Stimulated activated naive CD4-positive, alpha-beta T cell (primary cell): ENCODE measurements around the gene CNTNAP1.
"Not testable (repeated sequence)": the region's sequence is repeated elsewhere in the genome, so short reads cannot be mapped to it uniquely, and the experiment has no call there.

Experiments used
- DNase-seq, 6 experiments: peaks; one replicate each; lab custom pipeline; 2025; lab: John Stamatoyannopoulos, UW

The CNTNAP1 gene

DNA sequence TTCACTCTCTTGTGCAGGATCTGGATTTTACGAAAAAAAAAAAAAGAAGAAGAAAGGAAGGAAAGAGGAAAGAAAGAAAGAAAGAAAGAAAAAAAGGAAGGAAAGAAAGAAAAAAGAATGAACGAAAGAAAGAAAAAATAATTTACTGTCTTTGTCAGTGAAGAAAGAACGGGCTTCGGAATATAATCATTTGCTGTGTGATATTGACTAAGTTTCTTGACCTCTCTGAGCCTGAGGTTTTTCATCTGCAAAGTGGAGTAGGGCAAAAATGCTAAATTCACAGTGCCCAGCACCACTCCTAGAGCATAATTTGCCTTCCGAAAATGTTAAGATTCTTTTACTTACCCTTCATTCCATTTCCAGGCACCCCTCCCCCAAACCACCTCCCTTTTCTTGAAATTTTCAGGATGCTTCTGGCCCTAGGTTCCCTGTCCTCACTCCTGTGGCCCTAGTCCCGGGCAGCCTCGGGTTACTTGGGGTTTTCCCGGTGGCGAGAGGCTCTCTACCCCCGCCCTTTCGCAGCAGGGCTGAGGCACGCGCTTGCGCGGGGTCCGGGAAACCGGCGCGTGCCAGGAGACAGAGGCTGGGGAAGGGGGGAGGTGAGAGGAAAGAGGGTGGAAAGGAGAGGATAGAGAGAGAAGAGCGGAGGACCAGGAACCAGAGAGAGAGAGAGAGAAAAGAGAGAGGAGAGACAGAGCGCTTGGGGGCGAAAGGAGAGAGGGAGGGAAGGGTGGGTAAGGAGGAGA is at the start of gene CNTNAP1:
TSS of gene CNTNAP1 (plus strand) at position 556 of the 746 bp plus-strand sequence. CDS start 299 bp downstream, outside the sequence.
- peak in 1 of 6 experiments; percentile 16 for DNase-seq

- DNase-seq = no peak
These were observed 49.3 kb upstream of the CNTNAP1 start for GRCh38 chr17:42632949-42633444.

DNA sequence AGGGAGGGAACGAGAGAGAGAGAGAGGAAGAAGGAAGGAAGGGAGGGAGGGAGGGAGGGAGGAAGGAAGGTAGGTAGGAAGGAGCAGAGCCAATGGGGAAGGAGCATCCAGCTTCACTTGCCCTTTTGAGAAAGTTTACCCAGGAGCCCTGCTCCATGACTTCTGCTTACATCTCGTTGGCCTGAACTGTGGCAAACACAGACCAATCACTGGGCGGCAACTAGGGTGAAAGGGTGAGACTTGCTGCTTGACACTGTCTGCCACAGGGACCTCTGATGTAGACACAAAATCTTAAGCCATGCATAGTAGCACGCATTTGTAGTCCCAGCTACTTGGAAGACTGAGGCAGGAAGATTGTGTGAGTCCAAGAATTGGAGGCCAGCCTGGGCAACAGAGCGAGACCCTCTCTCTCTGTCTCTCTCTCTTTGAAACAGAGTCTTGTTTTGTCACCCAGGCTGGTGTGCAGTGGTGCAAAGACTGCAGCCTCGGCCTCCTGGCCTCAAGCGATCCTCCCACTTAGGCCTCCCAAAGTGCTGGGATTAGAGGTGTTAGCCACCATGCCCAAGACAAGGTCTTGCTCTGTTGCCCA is 42.7 kb upstream of the CNTNAP1 start:
- DNase-seq = no peak

DNA sequence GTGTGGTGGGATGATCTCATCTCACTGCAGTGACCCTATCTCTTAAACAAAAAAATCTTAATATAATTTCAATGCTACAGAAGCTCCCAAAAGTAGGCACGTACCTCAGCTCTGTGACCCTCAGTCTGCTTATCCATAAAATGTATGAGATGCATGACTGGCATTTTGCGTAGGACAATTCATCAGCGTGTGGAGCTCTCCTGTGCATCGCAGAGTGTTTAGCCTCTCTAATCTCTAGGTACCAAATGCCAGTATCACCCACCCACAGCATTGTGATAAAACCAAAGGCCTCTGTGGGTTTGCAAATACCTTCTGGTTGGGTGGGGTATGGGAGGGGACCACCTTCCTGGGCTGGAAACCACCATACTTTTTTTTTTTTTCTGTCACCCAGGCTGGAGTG is 42.2 kb upstream of the CNTNAP1 start:
- DNase-seq = no peak

GRCh38 chr17:42642336-42642735 is 40.0 kb upstream of the CNTNAP1 start:
- DNase-seq = no peak

DNA sequence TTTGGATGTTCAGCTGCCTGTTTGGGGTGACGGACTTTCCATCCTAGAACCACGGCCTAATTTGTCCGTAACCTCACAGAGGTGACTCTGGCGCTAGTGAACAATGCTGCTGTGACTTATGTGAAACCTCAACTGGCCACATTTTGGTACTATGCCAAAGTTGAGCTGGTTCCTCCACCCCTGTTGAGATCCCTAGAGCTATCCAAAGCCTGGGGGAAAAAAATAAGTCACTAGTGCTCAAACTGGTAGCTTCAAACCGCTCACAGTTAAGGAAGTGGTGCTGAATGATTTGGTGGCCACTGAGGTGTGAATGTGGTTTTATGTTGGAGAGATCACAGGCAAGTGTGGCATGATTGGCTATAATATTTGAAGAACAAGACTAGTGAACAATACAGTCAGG is 34.6 kb upstream of the CNTNAP1 start:
- no peak for DNase-seq

- DNase-seq = no peak
These were observed 30.9 kb upstream of the CNTNAP1 start for GRCh38 chr17:42651392-42651791.

DNA sequence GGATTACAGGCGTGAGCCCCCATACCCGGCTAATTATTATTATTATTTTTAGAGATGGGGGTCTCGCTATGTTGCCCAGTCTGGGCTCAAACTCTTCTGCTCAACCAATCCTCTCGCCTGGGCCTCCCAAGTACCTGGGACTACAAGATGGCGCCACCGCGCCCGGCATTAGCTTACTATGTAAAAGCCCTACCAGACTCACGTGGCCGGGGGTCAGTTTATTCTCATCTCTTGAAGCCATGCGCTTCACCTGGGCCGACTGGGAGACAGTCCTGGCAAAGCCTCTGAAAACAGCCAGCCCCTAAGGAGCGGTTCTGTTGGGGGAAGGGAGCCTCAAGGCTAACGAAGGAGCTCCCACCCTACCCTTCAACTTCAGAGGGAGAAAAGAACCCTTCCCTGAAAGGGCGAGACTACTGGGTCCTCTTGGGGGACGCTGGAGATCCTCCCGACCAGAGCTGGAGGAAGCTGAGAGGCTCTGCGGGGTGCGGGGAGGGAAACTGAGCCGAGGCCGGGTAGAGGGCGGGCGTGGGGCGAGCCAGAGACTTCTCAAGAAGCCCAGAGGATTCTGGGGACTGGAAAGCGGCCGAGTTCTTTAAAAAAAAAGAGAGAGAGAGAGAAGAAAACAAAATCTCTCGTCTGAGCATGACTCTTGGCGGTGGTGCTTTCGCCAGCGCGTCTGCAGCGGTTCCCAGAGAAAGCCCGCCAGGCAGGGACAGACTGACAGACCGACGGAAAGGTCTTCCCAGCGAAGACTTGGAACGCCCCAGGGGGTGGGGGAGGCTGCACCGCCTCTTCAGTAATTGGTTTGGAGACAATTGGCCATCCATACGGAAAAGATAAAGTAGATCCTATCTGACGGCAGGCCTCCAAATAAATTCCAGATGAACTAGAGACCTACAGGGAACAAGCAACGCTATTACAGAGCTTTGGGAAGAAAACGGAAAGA is 28.9 kb upstream of the CNTNAP1 start:
- DNase-seq = no peak

DNA sequence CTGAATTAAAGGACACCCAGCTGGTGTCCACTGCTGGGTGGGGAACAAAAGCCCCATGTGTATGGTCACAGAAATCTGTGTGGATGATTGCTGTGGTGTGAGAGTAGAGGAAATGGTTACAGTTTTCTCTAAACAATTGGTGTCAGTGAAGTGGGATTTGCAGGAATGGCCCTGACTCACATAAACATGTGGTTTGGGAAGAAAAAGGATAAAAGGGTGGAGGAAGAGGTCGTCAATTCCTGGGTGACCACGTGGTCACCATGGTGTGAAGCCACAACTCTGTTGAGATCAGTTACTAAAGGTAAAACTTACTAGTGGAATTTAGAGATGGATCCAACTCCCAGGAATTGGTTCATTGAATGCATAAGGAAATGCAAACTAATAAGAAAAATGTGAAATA is 26.8 kb upstream of the CNTNAP1 start:
- DNase-seq = no peak

GRCh38 chr17:42657824-42658588 is 24.3 kb upstream of the CNTNAP1 start:
- no peak for DNase-seq

GRCh38 chr17:42659079-42659931 is 23.0 kb upstream of the CNTNAP1 start, which contains the start of gene TUBG2:
TUBG2 (plus strand) TSS chr17:42659284; CDS start chr17:42659504, 220 bp downstream.
- DNase-seq = peak; percentile 28 to 71 (median 60)

DNA sequence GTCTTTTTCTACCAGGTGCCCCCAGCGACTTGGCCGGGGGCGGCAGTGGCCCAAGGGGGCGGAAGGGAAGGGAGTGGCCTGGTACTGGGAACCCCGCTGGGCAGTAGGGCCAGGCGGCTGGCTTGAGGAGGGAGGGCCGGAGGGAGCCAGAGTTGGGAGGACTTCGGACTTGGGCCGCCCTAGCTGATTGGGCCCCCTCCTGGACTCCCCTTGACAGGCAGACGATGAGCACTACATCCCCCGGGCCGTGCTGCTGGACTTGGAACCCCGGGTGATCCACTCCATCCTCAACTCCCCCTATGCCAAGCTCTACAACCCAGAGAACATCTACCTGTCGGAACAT is 22.4 kb upstream of the CNTNAP1 start:
- DNase-seq = not testable (repeated sequence)

GRCh38 chr17:42660692-42661345 is 21.5 kb upstream of the CNTNAP1 start:
- DNase-seq = no peak

DNA sequence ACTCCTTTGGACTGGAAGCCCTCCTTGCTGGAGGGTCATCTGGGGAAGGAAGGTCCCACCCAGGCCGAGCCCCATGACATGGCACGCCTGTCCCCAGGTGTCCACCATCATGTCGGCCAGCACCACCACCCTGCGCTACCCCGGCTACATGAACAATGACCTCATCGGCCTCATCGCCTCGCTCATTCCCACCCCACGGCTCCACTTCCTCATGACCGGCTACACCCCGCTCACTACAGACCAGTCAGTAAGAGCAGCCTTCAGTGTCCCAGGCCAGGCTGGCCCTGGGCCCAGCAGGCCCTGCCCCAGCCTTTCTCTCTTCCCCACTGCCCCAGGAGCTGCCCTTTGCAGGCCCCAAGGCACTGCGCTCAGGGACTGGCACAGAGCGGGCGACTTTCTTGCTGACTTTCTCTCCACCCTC is 16.7 kb upstream of the CNTNAP1 start:
- no peak for DNase-seq

DNA sequence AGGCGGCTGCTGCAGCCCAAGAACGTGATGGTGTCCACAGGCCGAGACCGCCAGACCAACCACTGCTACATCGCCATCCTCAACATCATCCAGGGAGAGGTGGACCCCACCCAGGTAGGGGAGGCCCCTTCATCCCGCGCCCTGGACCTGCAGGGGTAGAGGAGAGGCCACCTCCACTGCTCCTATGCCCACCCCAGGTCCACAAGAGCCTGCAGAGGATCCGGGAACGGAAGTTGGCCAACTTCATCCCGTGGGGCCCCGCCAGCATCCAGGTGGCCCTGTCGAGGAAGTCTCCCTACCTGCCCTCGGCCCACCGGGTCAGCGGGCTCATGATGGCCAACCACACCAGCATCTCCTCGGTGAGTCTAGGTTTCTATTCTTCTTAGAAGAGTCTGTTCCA is 16.2 kb upstream of the CNTNAP1 start:
- not testable (repeated sequence) for DNase-seq

- DNase-seq = no peak
These were observed 15.0 kb upstream of the CNTNAP1 start for GRCh38 chr17:42667088-42667951.

- no peak for DNase-seq
These were observed 12.7 kb upstream of the CNTNAP1 start for GRCh38 chr17:42669705-42669976.

DNA sequence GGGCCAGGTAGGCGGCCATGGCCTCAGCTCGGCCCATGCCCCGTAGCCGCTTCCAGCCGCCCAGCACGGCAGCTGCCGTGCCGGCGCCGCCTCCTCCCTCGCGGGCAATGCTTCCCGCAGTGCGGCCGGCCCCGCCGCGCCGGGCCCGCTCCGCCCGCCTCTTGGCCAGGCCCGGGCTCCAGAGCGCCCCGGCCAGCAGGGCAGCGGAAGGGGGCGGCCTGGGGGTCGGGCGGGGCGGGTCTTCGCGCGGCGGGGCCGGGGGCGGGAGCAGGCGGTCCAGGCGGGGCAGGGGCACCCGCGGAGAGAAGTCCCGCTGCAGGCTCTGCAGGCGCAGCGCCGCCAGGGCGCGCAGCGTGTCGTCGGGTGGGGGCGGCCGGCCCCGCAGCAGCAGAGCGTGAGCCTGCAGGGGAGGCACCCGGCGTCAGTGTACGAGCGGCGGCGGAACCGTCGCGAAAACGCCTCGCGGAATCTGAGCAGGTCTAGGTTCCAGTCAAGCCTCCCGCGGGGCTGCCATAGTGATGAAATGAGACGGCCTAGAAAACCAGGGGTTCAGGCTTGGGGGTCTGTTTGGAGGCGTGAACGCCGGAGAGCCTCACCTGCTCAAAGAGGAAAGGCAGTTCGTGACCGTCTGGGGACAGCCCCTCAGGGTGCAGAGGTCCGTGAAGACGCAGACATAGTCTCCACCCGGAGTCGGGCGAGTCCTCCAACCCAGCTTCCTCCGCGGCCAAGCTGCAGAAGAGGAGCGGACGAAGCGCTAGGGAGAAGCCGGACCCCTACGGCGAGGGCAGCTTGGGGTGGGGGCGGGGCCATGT is 12.1 kb upstream of the CNTNAP1 start:
- peak in 5 of 6 experiments; percentile 21 to 48 (median 41) for DNase-seq
